Fibroblast of the aortic adventitia (primary cell): ENCODE results near the gene DIP2C. TPM values are rescaled to one million over a fixed set of nuclear protein-coding genes. Genes with fewer than 3 reads are reported as not detected.
"Not testable (repeated sequence)": the region's sequence is repeated elsewhere in the genome, so short reads cannot be mapped to it uniquely, and the experiment has no call there.

ENCODE experiments used
- DNase-seq: peaks from one replicate; pipeline ENCODE4 v3.0.0-alpha.2; 2010; ENCODE audit warnings: low read depth
- H3K4me3 ChIP-seq: 2 replicates; pipeline ENCODE4 v1.5.1; 2011; ENCODE audit warnings: low read depth, mild to moderate bottlenecking, control low read depth, low read length, moderate library complexity
- CTCF ChIP-seq: IDR thresholded peaks from 2 replicates; pipeline ENCODE4 v1.5.1; 2011; ENCODE audit warnings: mild to moderate bottlenecking, low read length, control low read depth, inconsistent platforms; ENCODE audit not compliant: insufficient read depth
- total RNA-seq: library from RNA; depleted of rRNA; stranded (reverse); fragments of >200 nt; gene quantifications from 2 replicates; pipeline ENCODE4 v1.2.3, GENCODE V29; 2012; ENCODE audit warnings: low replicate concordance

The DIP2C gene
- total RNA-seq, 1 donor, result 15.7 TPM

- TF ChIP-seq CTCF, result no peak
- no peak overlapping the region for H3K4me3 ChIP-seq
- no peak for DNase-seq
These were observed 27.4 kb upstream of the DIP2C start for GRCh38 chr10:716821-717220.

- H3K4me3 ChIP-seq, result no peak overlapping the region
- no peak for TF ChIP-seq CTCF
- DNase-seq, result no peak
These were observed 24.7 kb upstream of the DIP2C start for GRCh38 chr10:714214-714613.

GRCh38 chr10:712575-712974 lies 23.1 kb upstream of the DIP2C start:
- no peak for DNase-seq
- no peak for TF ChIP-seq CTCF
- H3K4me3 ChIP-seq, result no peak overlapping the region

GRCh38 chr10:712089-712488 lies 22.6 kb upstream of the DIP2C start:
- no peak for DNase-seq
- TF ChIP-seq CTCF, result no peak
- no peak overlapping the region for H3K4me3 ChIP-seq

- no peak for TF ChIP-seq CTCF
These were observed 18.4 kb upstream of the DIP2C start for GRCh38 chr10:707861-708260.

GRCh38 chr10:707456-707855 lies 18.0 kb upstream of the DIP2C start:
- no peak for DNase-seq
- H3K4me3 ChIP-seq, result no peak overlapping the region
- TF ChIP-seq CTCF, result no peak

More at GRCh38 chr10:707861-708260, 18.4 kb upstream of the DIP2C start:
- H3K4me3 ChIP-seq, result no peak overlapping the region
- DNase-seq, result no peak

GRCh38 chr10:703118-703517 lies 13.7 kb upstream of the DIP2C start:
- no peak for TF ChIP-seq CTCF
- no peak for DNase-seq
- H3K4me3 ChIP-seq, result no peak overlapping the region

- not testable (repeated sequence) for H3K4me3 ChIP-seq, DNase-seq
These were observed 10.7 kb upstream of the DIP2C start for GRCh38 chr10:700183-700582.
